Hepatocyte (in vitro differentiated cells): ENCODE measurements around the gene CCDC183. TPM values are rescaled to one million over a fixed set of nuclear protein-coding genes. Genes with fewer than 3 reads are reported as not detected.

ENCODE experiments used
- DNase-seq: peaks from one replicate; pipeline ENCODE4 v3.0.0-alpha.2; 2016; ENCODE audit warnings: low spot score
- H2AFZ ChIP-seq: fragments of 200-600 bp; sonication (generic); 2 replicates; pipeline ENCODE4 v1.6.0; 2016; ENCODE audit warnings: antibody characterized with exemption, mild to moderate bottlenecking
- H3K27ac ChIP-seq: fragments of 200-600 bp; sonication (generic); 2 replicates; pipeline ENCODE4 v1.5.1; 2016; ENCODE audit warnings: mild to moderate bottlenecking
- H3K27me3 ChIP-seq: fragments of 200-600 bp; sonication (generic); 2 replicates; pipeline ENCODE4 v1.6.1; 2016
- H3K36me3 ChIP-seq: fragments of 200-600 bp; sonication (generic); replicated peaks from 2 replicates; pipeline ENCODE4 v1.5.1; 2016; ENCODE audit warnings: low read depth; ENCODE audit not compliant: insufficient read depth
- H3K4me1 ChIP-seq: fragments of 200-600 bp; sonication (generic); 2 replicates; pipeline ENCODE4 v1.5.1; 2016; ENCODE audit warnings: mild to moderate bottlenecking, moderate library complexity; ENCODE audit not compliant: insufficient read depth
- H3K4me2 ChIP-seq: fragments of 200-600 bp; sonication (generic); 2 replicates; pipeline ENCODE4 v1.6.0; 2016
- H3K4me3 ChIP-seq: fragments of 200-600 bp; sonication (generic); 2 replicates; pipeline ENCODE4 v1.5.1; 2016; ENCODE audit warnings: mild to moderate bottlenecking
- H3K79me2 ChIP-seq: fragments of 200-600 bp; sonication (generic); 2 replicates; pipeline ENCODE4 v1.6.0; 2017; ENCODE audit warnings: mild to moderate bottlenecking
- H3K9me2 ChIP-seq: fragments of 200-600 bp; sonication (generic); replicated peaks from 2 replicates; pipeline ENCODE4 v1.6.0; 2017; ENCODE audit warnings: mild to moderate bottlenecking; ENCODE audit not compliant: insufficient read depth
- H3K9me3 ChIP-seq: fragments of 200-600 bp; sonication (generic); 2 replicates; pipeline ENCODE4 v1.5.1; 2016; ENCODE audit warnings: low read depth, mild to moderate bottlenecking
- H4K20me1 ChIP-seq: fragments of 200-600 bp; sonication (generic); 2 replicates; pipeline ENCODE4 v1.6.0; 2016; ENCODE audit warnings: mild to moderate bottlenecking; ENCODE audit not compliant: insufficient read depth, poor library complexity, severe bottlenecking
- CTCF ChIP-seq: fragments of 200-600 bp; sonication (generic); IDR thresholded peaks from 2 replicates; pipeline ENCODE4 v1.5.1; 2016; ENCODE audit warnings: antibody characterized with exemption, mild to moderate bottlenecking; ENCODE audit not compliant: poor library complexity
- EZH2 ChIP-seq: fragments of 200-600 bp; sonication (generic); IDR thresholded peaks from 2 replicates; pipeline ENCODE4 v1.6.1; 2016; ENCODE audit warnings: antibody characterized with exemption, mild to moderate bottlenecking, borderline replicate concordance
- EZH2phosphoT487 ChIP-seq: fragments of 200-600 bp; sonication (generic); IDR thresholded peaks from one replicate; pipeline ENCODE4 v1.6.1; 2018; ENCODE audit warnings: antibody characterized with exemption, mild to moderate bottlenecking, low read depth, moderate library complexity; ENCODE audit not compliant: unreplicated experiment, severe bottlenecking
- WGBS: methylation state at CpG from one replicate; pipeline ENCODE4 v1.1.6; 2016; ENCODE audit warnings: low lambda C conversion rate; ENCODE audit errors: missing lambda C conversion rate; 5-methylcytosine and 5-hydroxymethylcytosine counted together
- polyA plus RNA-seq: library from polyadenylated mRNA; unstranded; fragments of >200 nt; fragmentation: Nextera tagmentation; extraction: Ambion mirVana; gene quantifications from 2 replicates; pipeline ENCODE4 v1.2.1, GENCODE V29; 2016
- total RNA-seq: library from RNA; depleted of rRNA; stranded (reverse); fragments of >200 nt; gene quantifications from 2 replicates; pipeline ENCODE4 v1.2.3, GENCODE V29; 2014

CCDC183 gene
- total and polyA plus RNA-seq, 2 experiments from 2014 or later, result 17.7 to 32.1 TPM

GRCh38 chr9:136757328-136757727, 38.8 kb upstream of the CCDC183 start:
- Histone ChIP-seq H4K20me1 (no peaks in the 10 kb centered on the region), H3K36me3 (no peaks in the 10 kb centered on the region), H3K27ac (no peak overlapping the region)

GRCh38 chr9:136757751-136758140, 38.4 kb upstream of the CCDC183 start:
- WGBS, result 89% methylated on average over 20 of the region's 20 CpGs
- Histone ChIP-seq H2AFZ (no peak overlapping the region), H3K36me3 (no peaks in the 10 kb centered on the region), H3K4me1 (no peaks in the 10 kb centered on the region), H3K27me3 (no peaks in the 10 kb centered on the region), H3K4me3 (no peak overlapping the region), H3K9me3 (no peaks in the 10 kb centered on the region), H3K4me2 (no peak overlapping the region), H3K27ac (no peak overlapping the region), H3K9me2 (no peaks in the 10 kb centered on the region), H4K20me1 (no peaks in the 10 kb centered on the region), H3K79me2 (no peaks in the 10 kb centered on the region)
- DNase-seq, result no peak
- TF ChIP-seq EZH2phosphoT487 (no peak), EZH2 (no peak), CTCF (no peak)

More at GRCh38 chr9:136757328-136757727, 38.8 kb upstream of the CCDC183 start:
- H3K9me2 ChIP-seq, result no peaks in the 10 kb centered on the region
- TF ChIP-seq CTCF, result no peak
- TF ChIP-seq EZH2, result no peak
- TF ChIP-seq EZH2phosphoT487, result no peak
- no peak overlapping the region for H2AFZ ChIP-seq
- H3K4me2 ChIP-seq, result no peak overlapping the region
- H3K27me3 ChIP-seq, result no peaks in the 10 kb centered on the region
- WGBS, result 96% methylated on average over 20 of the region's 20 CpGs
- no peaks in the 10 kb centered on the region for H3K9me3 ChIP-seq
- H3K79me2 ChIP-seq, result no peaks in the 10 kb centered on the region
- H3K4me1 ChIP-seq, result no peaks in the 10 kb centered on the region
- no peak overlapping the region for H3K4me3 ChIP-seq
- DNase-seq, result no peak

- H3K9me2 ChIP-seq, result no peaks in the 10 kb centered on the region
- no peak overlapping the region for H3K27ac ChIP-seq
- TF ChIP-seq EZH2phosphoT487 (no peak), CTCF (no peak)
- no peaks in the 10 kb centered on the region for H3K36me3 ChIP-seq
- H4K20me1 ChIP-seq, result no peaks in the 10 kb centered on the region
- no peak overlapping the region for H2AFZ ChIP-seq
- 86% methylated on average over 7 of the region's 9 CpGs for WGBS
- H3K4me2 ChIP-seq, result no peak overlapping the region
- H3K27me3 ChIP-seq, result no peaks in the 10 kb centered on the region
- DNase-seq, result no peak
- no peaks in the 10 kb centered on the region for H3K4me1 ChIP-seq
- no peak overlapping the region for H3K4me3 ChIP-seq
- no peaks in the 10 kb centered on the region for H3K9me3 ChIP-seq
- H3K79me2 ChIP-seq, result no peaks in the 10 kb centered on the region
Measured at GRCh38 chr9:136759001-136759400, 37.1 kb upstream of the CCDC183 start.
